Hepatocyte (in vitro differentiated cells): ENCODE measurements around the gene SMIM38. TPM values are rescaled to one million over a fixed set of nuclear protein-coding genes. Genes with fewer than 3 reads are reported as not detected.

Experiments used
- DNase-seq: peaks from one replicate; pipeline ENCODE4 v3.0.0-alpha.2; 2016; ENCODE audit warnings: low spot score
- H2AFZ ChIP-seq: fragments of 200-600 bp; sonication (generic); 2 replicates; pipeline ENCODE4 v1.6.0; 2016; ENCODE audit warnings: antibody characterized with exemption, mild to moderate bottlenecking
- H3K27ac ChIP-seq: fragments of 200-600 bp; sonication (generic); 2 replicates; pipeline ENCODE4 v1.5.1; 2016; ENCODE audit warnings: mild to moderate bottlenecking
- H3K27me3 ChIP-seq: fragments of 200-600 bp; sonication (generic); 2 replicates; pipeline ENCODE4 v1.6.1; 2016
- H3K36me3 ChIP-seq: fragments of 200-600 bp; sonication (generic); replicated peaks from 2 replicates; pipeline ENCODE4 v1.5.1; 2016; ENCODE audit warnings: low read depth; ENCODE audit not compliant: insufficient read depth
- H3K4me1 ChIP-seq: fragments of 200-600 bp; sonication (generic); 2 replicates; pipeline ENCODE4 v1.5.1; 2016; ENCODE audit warnings: mild to moderate bottlenecking, moderate library complexity; ENCODE audit not compliant: insufficient read depth
- H3K4me2 ChIP-seq: fragments of 200-600 bp; sonication (generic); 2 replicates; pipeline ENCODE4 v1.6.0; 2016
- H3K4me3 ChIP-seq: fragments of 200-600 bp; sonication (generic); 2 replicates; pipeline ENCODE4 v1.5.1; 2016; ENCODE audit warnings: mild to moderate bottlenecking
- H3K79me2 ChIP-seq: fragments of 200-600 bp; sonication (generic); 2 replicates; pipeline ENCODE4 v1.6.0; 2017; ENCODE audit warnings: mild to moderate bottlenecking
- H3K9me2 ChIP-seq: fragments of 200-600 bp; sonication (generic); replicated peaks from 2 replicates; pipeline ENCODE4 v1.6.0; 2017; ENCODE audit warnings: mild to moderate bottlenecking; ENCODE audit not compliant: insufficient read depth
- H3K9me3 ChIP-seq: fragments of 200-600 bp; sonication (generic); 2 replicates; pipeline ENCODE4 v1.5.1; 2016; ENCODE audit warnings: low read depth, mild to moderate bottlenecking
- H4K20me1 ChIP-seq: fragments of 200-600 bp; sonication (generic); 2 replicates; pipeline ENCODE4 v1.6.0; 2016; ENCODE audit warnings: mild to moderate bottlenecking; ENCODE audit not compliant: insufficient read depth, poor library complexity, severe bottlenecking
- EZH2 ChIP-seq: fragments of 200-600 bp; sonication (generic); IDR thresholded peaks from 2 replicates; pipeline ENCODE4 v1.6.1; 2016; ENCODE audit warnings: antibody characterized with exemption, mild to moderate bottlenecking, borderline replicate concordance
- EZH2phosphoT487 ChIP-seq: fragments of 200-600 bp; sonication (generic); IDR thresholded peaks from one replicate; pipeline ENCODE4 v1.6.1; 2018; ENCODE audit warnings: antibody characterized with exemption, mild to moderate bottlenecking, low read depth, moderate library complexity; ENCODE audit not compliant: unreplicated experiment, severe bottlenecking
- WGBS: methylation state at CpG from one replicate; pipeline ENCODE4 v1.1.6; 2016; ENCODE audit warnings: low lambda C conversion rate; ENCODE audit errors: missing lambda C conversion rate; 5-methylcytosine and 5-hydroxymethylcytosine counted together
- polyA plus RNA-seq: library from polyadenylated mRNA; unstranded; fragments of >200 nt; fragmentation: Nextera tagmentation; extraction: Ambion mirVana; gene quantifications from 2 replicates; pipeline ENCODE4 v1.2.1, GENCODE V29; 2016
- total RNA-seq: library from RNA; depleted of rRNA; stranded (reverse); fragments of >200 nt; gene quantifications from 2 replicates; pipeline ENCODE4 v1.2.3, GENCODE V29; 2014
- TF ChIP-seq, protein P1 (sequence below): fragments of 200-600 bp; sonication (generic); IDR thresholded peaks from 2 replicates; pipeline ENCODE4 v1.5.1; 2016; ENCODE audit warnings: antibody characterized with exemption, mild to moderate bottlenecking; ENCODE audit not compliant: poor library complexity

Gene SMIM38
- total and polyA plus RNA-seq, 2 experiments from 2014 or later: 0.64 to 0.70 TPM

DNA sequence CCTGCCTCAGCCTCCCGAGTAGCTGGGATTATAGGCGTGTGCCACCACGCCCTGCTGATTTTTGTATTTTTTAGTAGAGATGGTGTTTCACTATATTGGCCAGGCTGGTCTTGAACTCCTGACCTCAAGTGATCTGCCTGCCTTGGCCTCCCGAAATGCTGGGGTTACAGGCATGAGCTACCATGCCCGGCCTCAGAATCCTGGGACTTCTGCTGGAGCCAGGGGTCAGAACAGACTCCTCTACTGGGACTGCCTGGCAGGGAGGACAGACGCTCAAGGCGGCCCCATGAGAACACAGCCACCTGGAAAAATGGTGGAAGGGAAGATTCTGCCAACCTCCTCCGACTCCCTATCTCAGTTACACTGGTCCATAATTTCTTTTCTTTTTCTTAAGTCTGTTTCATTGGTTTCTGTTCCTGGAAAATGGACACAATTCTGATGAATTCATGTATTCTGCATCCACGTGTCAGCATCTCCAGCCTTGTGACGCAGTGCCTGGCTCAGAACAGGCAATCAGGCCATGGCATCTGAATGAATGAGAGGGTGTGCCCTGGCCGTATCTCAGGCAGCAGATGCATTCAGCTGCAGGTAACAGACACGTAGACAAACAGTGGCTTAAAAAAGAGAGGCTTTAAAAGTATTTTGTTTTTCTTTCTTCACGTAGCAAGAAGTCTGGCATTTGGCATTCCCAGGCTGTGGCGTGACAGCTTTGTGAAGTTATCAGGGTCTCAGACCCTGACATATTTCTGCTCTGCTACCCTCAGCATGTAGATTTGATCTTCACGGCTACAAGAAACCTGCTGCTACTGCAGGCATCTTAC lies 4.8 kb downstream of the SMIM38 start:
- Histone ChIP-seq H4K20me1 (no peaks in the 10 kb centered on the region), H2AFZ (no peak overlapping the region), H3K79me2 (no peaks in the 10 kb centered on the region), H3K4me3 (no peak overlapping the region), H3K9me3 (no peaks in the 10 kb centered on the region), H3K9me2 (no peaks in the 10 kb centered on the region), H3K27ac (no peak overlapping the region), H3K4me2 (no peak overlapping the region), H3K27me3 (no peaks in the 10 kb centered on the region), H3K4me1 (peaks cover 12% of the 10 kb centered on the region), H3K36me3 (no peaks in the 10 kb centered on the region)
- 90% methylated on average over 15 of the region's 15 CpGs for WGBS
- no peak for TF ChIP-seq EZH2phosphoT487
- TF ChIP-seq EZH2: no peak
- TF ChIP-seq, protein P1, sequence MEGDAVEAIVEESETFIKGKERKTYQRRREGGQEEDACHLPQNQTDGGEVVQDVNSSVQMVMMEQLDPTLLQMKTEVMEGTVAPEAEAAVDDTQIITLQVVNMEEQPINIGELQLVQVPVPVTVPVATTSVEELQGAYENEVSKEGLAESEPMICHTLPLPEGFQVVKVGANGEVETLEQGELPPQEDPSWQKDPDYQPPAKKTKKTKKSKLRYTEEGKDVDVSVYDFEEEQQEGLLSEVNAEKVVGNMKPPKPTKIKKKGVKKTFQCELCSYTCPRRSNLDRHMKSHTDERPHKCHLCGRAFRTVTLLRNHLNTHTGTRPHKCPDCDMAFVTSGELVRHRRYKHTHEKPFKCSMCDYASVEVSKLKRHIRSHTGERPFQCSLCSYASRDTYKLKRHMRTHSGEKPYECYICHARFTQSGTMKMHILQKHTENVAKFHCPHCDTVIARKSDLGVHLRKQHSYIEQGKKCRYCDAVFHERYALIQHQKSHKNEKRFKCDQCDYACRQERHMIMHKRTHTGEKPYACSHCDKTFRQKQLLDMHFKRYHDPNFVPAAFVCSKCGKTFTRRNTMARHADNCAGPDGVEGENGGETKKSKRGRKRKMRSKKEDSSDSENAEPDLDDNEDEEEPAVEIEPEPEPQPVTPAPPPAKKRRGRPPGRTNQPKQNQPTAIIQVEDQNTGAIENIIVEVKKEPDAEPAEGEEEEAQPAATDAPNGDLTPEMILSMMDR: no peak
- DNase-seq: no peak

DNA sequence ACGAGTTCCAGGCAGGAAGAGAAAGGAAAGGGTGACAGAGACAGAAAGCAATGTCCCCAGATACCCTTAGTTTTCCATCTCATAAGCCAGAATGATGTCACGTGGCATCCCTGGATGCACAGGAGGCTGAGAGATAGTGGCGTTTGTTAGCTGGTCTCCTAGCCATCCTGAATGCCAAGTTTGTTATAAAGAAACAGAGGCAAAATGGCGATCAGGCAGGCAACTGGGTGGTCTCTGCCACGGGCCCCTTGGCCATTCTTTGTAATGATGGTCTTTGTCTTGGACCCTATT lies 5.3 kb downstream of the SMIM38 start:
- H3K9me2 ChIP-seq: no peaks in the 10 kb centered on the region
- no peak for DNase-seq
- 77% methylated on average over 5 of the region's 5 CpGs for WGBS
- no peak overlapping the region for H3K4me2 ChIP-seq
- peaks cover 12% of the 10 kb centered on the region for H3K4me1 ChIP-seq
- no peaks in the 10 kb centered on the region for H3K36me3 ChIP-seq
- TF ChIP-seq, protein P1: no peak
- TF ChIP-seq EZH2: no peak
- TF ChIP-seq EZH2phosphoT487: no peak
- H3K4me3 ChIP-seq: no peak overlapping the region
- H3K79me2 ChIP-seq: no peaks in the 10 kb centered on the region
- H4K20me1 ChIP-seq: no peaks in the 10 kb centered on the region
- no peak overlapping the region for H2AFZ ChIP-seq
- no peaks in the 10 kb centered on the region for H3K9me3 ChIP-seq
- no peak overlapping the region for H3K27ac ChIP-seq
- H3K27me3 ChIP-seq: no peaks in the 10 kb centered on the region

DNA sequence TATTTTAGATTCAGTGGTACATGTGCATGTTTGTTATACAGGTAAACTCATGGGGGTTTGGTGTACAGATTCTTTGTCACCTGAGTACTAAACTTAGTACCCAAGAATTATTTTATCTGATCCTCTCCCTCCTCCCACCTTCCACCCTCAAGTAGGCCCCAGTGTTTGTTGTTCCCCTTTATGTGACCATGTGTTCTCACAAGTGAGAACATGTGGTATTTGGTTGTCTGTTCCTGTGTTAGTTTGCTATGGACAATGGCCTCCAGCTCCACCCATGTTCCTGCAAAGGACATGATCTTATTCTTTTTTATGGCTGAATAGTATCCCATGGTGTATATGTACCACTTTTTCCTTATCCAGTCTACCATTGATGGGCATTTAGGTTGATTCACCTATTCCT lies 6.8 kb downstream of the SMIM38 start:
- H2AFZ ChIP-seq: no peak overlapping the region
- no peaks in the 10 kb centered on the region for H3K36me3 ChIP-seq
- H3K4me3 ChIP-seq: no peak overlapping the region
- H3K9me2 ChIP-seq: no peaks in the 10 kb centered on the region
- no peaks in the 10 kb centered on the region for H3K79me2 ChIP-seq
- no peaks in the 10 kb centered on the region for H3K9me3 ChIP-seq
- no peak overlapping the region for H3K4me2 ChIP-seq
- no peaks in the 10 kb centered on the region for H4K20me1 ChIP-seq
- no peaks in the 10 kb centered on the region for H3K27me3 ChIP-seq
- no peak for TF ChIP-seq EZH2phosphoT487
- TF ChIP-seq, protein P1: no peak
- no peak for TF ChIP-seq EZH2
- H3K4me1 ChIP-seq: peaks cover 4% of the 10 kb centered on the region
- no peak overlapping the region for H3K27ac ChIP-seq
- DNase-seq: no peak
